Tibial artery (tissue), 4 donors: ENCODE measurements around the gene LILRB4.
"Not testable (repeated sequence)": the region's sequence is repeated elsewhere in the genome, so short reads cannot be mapped to it uniquely, and the experiment has no call there.

ENCODE experiments used
- DNase-seq, 2 donors: peaks; one replicate each; pipeline ENCODE4 v3.0.0-alpha.2; 2019
- H3K27ac ChIP-seq, 2 donors: fragments of 200-600 bp; sonication (generic) in 1 of 2; 1 replicate in 1 of 2; 2 replicates in 1 of 2; pipeline ENCODE4 v1.5.1; 2018 to 2019; ENCODE audit warnings: mild to moderate bottlenecking in 1 of 2
- H3K27me3 ChIP-seq, 2 donors: fragments of 200-600 bp; sonication (generic) in 1 of 2; one replicate each; pipeline versions ENCODE4 v1.5.1 to v1.6.0; 2016 to 2019
- H3K36me3 ChIP-seq, 3 donors: fragments of 200-600 bp; sonication (generic) in 2 of 3; one replicate each; pipeline ENCODE4 v1.5.1; 2016 to 2019; ENCODE audit warnings: mild to moderate bottlenecking in 2 of 3
- H3K4me1 ChIP-seq, 4 donors: fragments of 200-600 bp; sonication (generic) in 2 of 4; 1 replicate in 3 of 4; 2 replicates in 1 of 4; pipeline ENCODE4 v1.5.1; 2016 to 2019
- H3K4me3 ChIP-seq, 2 donors: fragments of 200-600 bp; sonication (generic) in 1 of 2; 1 replicate in 1 of 2; 2 replicates in 1 of 2; pipeline ENCODE4 v1.5.1; 2018 to 2019; ENCODE audit warnings: mild to moderate bottlenecking in 2 of 2
- H3K9me3 ChIP-seq, 3 donors: fragments of 200-600 bp; sonication (generic) in 1 of 3; one replicate each; pipeline ENCODE4 v1.5.1; 2016 to 2019
- CTCF ChIP-seq, 2 experiments: fragments of 200-600 bp in 1 of 2; fragments of 450-650 bp in 1 of 2; IDR thresholded peaks; one replicate each; pipeline ENCODE4 v1.5.1; 2017 to 2019; ENCODE audit warnings: antibody characterized with exemption in 2 of 2, mild to moderate bottlenecking in 1 of 2, moderate library complexity in 1 of 2
- intact Hi-C: fragments of 100-400 bp; cut with DNase I; formaldehyde crosslinking; loops from one replicate; pipeline ENCODE4 v1.15.0; 2023; ENCODE audit warnings: low total_unique reads

LILRB4 gene

GRCh38 chr19:54633401-54633800, 29.4 kb upstream of the LILRB4 start:
- Histone ChIP-seq H3K4me1 (no peaks in the 10 kb centered on the region), H3K36me3 (no peaks in the 10 kb centered on the region), H3K27ac (no peak overlapping the region), H3K27me3 (no peaks in the 10 kb centered on the region), H3K9me3 (no peaks in the 10 kb centered on the region), H3K4me3 (no peak overlapping the region)
- no peak for DNase-seq
- intact Hi-C loops = no loop called here
- TF ChIP-seq CTCF (IDR thresholded peaks at IDR 0.05) = no peak

- H3K36me3 ChIP-seq, intact Hi-C loops, H3K4me3 ChIP-seq, H3K27me3 ChIP-seq, H3K27ac ChIP-seq, H3K9me3 ChIP-seq, H3K4me1 ChIP-seq, DNase-seq: not testable (repeated sequence)
Observed at GRCh38 chr19:54636081-54636480, 26.7 kb upstream of the LILRB4 start.

- no peak for TF ChIP-seq CTCF (IDR thresholded peaks at IDR 0.05)
- Histone ChIP-seq H3K36me3 (no peaks in the 10 kb centered on the region), H3K27ac (no peak overlapping the region), H3K4me3 (no peak overlapping the region), H3K9me3 (no peaks in the 10 kb centered on the region), H3K27me3 (no peaks in the 10 kb centered on the region), H3K4me1 (no peaks in the 10 kb centered on the region)
- intact Hi-C loops = no loop called here
- no peak for DNase-seq
Observed at GRCh38 chr19:54638683-54639082, 24.1 kb upstream of the LILRB4 start.

GRCh38 chr19:54642953-54643352, 19.8 kb upstream of the LILRB4 start:
- H3K4me1 ChIP-seq, H3K4me3 ChIP-seq, intact Hi-C loops, H3K27me3 ChIP-seq, DNase-seq, H3K27ac ChIP-seq, H3K36me3 ChIP-seq, H3K9me3 ChIP-seq: not testable (repeated sequence)

- DNase-seq, H3K4me3 ChIP-seq, H3K27me3 ChIP-seq, H3K27ac ChIP-seq, H3K36me3 ChIP-seq, intact Hi-C loops, H3K4me1 ChIP-seq, H3K9me3 ChIP-seq: not testable (repeated sequence)
Observed at GRCh38 chr19:54643583-54643982, 19.2 kb upstream of the LILRB4 start.

GRCh38 chr19:54644056-54644455, 18.7 kb upstream of the LILRB4 start:
- intact Hi-C loops = no loop called here
- Histone ChIP-seq H3K4me3 (no peak overlapping the region), H3K27ac (no peak overlapping the region), H3K36me3 (no peaks in the 10 kb centered on the region), H3K4me1 (no peaks in the 10 kb centered on the region), H3K9me3 (no peaks in the 10 kb centered on the region), H3K27me3 (no peaks in the 10 kb centered on the region)
- no peak for TF ChIP-seq CTCF (IDR thresholded peaks at IDR 0.05)
- DNase-seq = peak in 1 of 2 donors; percentile 67

GRCh38 chr19:54646331-54646841, 16.4 kb upstream of the LILRB4 start:
- no peaks in the 10 kb centered on the region for H3K4me1 ChIP-seq
- TF ChIP-seq CTCF (IDR thresholded peaks at IDR 0.05) = no peak
- no peaks in the 10 kb centered on the region for H3K9me3 ChIP-seq
- no peaks in the 10 kb centered on the region for H3K27me3 ChIP-seq
- no peak for DNase-seq
- H3K27ac ChIP-seq = no peak overlapping the region
- no peaks in the 10 kb centered on the region for H3K36me3 ChIP-seq
- intact Hi-C loops = no loop called here
- no peak overlapping the region for H3K4me3 ChIP-seq
